Suprapubic skin (tissue), 4 donors: ENCODE data around the gene BMPER.

Experiments used
- CTCF ChIP-seq, 2 donors: fragments of 200-600 bp in 1 of 2; fragments of 450-650 bp in 1 of 2; sonication (generic) in 1 of 2; IDR thresholded peaks; one replicate each; pipeline ENCODE4 v1.5.1; 2016 to 2019; ENCODE audit warnings: antibody characterized with exemption in 2 of 2, mild to moderate bottlenecking in 1 of 2, moderate library complexity in 1 of 2
- EP300 ChIP-seq: sonication (generic); formaldehyde crosslinking; IDR thresholded peaks from one replicate; pipeline ENCODE4 v1.6.1; 2017; ENCODE audit warnings: antibody characterized with exemption
- POLR2A ChIP-seq, 2 donors: fragments of 450-650 bp; IDR thresholded peaks; one replicate each; pipeline ENCODE4 v1.6.1; 2017; ENCODE audit warnings: antibody characterized with exemption in 2 of 2, mild to moderate bottlenecking in 2 of 2, moderate library complexity in 2 of 2
- POLR2AphosphoS5 ChIP-seq, 3 donors: sonication (generic); formaldehyde crosslinking; IDR thresholded peaks; one replicate each; pipeline ENCODE4 v1.6.1; 2017; ENCODE audit warnings: antibody characterized with exemption in 3 of 3

GRCh38 chr7:33973231-33974015 is 68.1 kb downstream of the BMPER start:
- no peak for TF ChIP-seq POLR2A (IDR thresholded peaks at IDR 0.05)
- no peak for TF ChIP-seq POLR2AphosphoS5 (IDR thresholded peaks at IDR 0.05)
- TF ChIP-seq CTCF (IDR thresholded peaks at IDR 0.05), result no peak
- TF ChIP-seq EP300, result no peak
